HL-60 (cell line): Measurements from ENCODE around the gene CTIF.
"Not testable (repeated sequence)": the region's sequence is repeated elsewhere in the genome, so short reads cannot be mapped to it uniquely, and the experiment has no call there.

Experiments used
- CTCF ChIP-seq: IDR thresholded peaks from one replicate; pipeline ENCODE4 v1.5.1; 2011; ENCODE audit warnings: low read length, control low read depth, inconsistent platforms; ENCODE audit not compliant: insufficient read depth
- POLR2AphosphoS5 ChIP-seq: IDR thresholded peaks from 2 replicates; pipeline ENCODE4 v1.6.1; 2012; ENCODE audit warnings: low read depth
- REST ChIP-seq: IDR thresholded peaks from 2 replicates; pipeline ENCODE4 v1.6.1; 2012; ENCODE audit warnings: low read depth; ENCODE audit not compliant: insufficient replicate concordance

GRCh38 chr18:48506983-48507568 lies 31.8 kb upstream of the CTIF start:
- TF ChIP-seq CTCF, POLR2AphosphoS5, REST: not testable (repeated sequence)
